Activated naive CD8-positive, alpha-beta T cell treated with anti-CD3 and anti-CD28 coated beads for 36 hours (primary cell): ENCODE measurements around the gene USP12. TPM values are rescaled to one million over a fixed set of nuclear protein-coding genes. Genes with fewer than 3 reads are reported as not detected.
"Not testable (repeated sequence)": the region's sequence is repeated elsewhere in the genome, so short reads cannot be mapped to it uniquely, and the experiment has no call there.

Source experiments
- DNase-seq: peaks from one replicate; pipeline ENCODE4 v3.0.0; 2021
- H3K27ac Mint-ChIP-seq: one replicate; pipeline ENCODE4 v1.8.0; 2022; ENCODE audit warnings: mild to moderate bottlenecking, moderate library complexity, mixed read lengths
- H3K27me3 Mint-ChIP-seq: one replicate; pipeline ENCODE4 v1.8.0; 2022; ENCODE audit warnings: mild to moderate bottlenecking, mixed read lengths
- H3K36me3 Mint-ChIP-seq: one replicate; pipeline ENCODE4 v1.8.0; 2021; ENCODE audit warnings: mild to moderate bottlenecking, mixed read lengths
- H3K4me1 Mint-ChIP-seq: one replicate; pipeline ENCODE4 v1.8.0; 2021; ENCODE audit warnings: mixed read lengths
- H3K4me3 Mint-ChIP-seq: one replicate; pipeline ENCODE4 v1.8.0; 2022; ENCODE audit warnings: mild to moderate bottlenecking, moderate library complexity, mixed read lengths
- H3K9me3 Mint-ChIP-seq: one replicate; pipeline ENCODE4 v1.8.0; 2022; ENCODE audit warnings: mixed read lengths
- total RNA-seq, 2 experiments: library from RNA; stranded (reverse); gene quantifications; one replicate each; pipeline ENCODE4 v1.2.3, GENCODE V29; 2021

Gene USP12
- total RNA-seq, 2 experiments from 2014 or later: 48.4 to 48.9 TPM

- Mint-ChIP-seq H3K36me3 (no peaks in the 10 kb centered on the region), H3K9me3 (peaks cover 3% of the 10 kb centered on the region), H3K27me3 (peaks cover 4% of the 10 kb centered on the region), H3K4me3 (no peak overlapping the region), H3K4me1 (peaks cover 7% of the 10 kb centered on the region), H3K27ac (no peak overlapping the region)
- no peak for DNase-seq
Observed at GRCh38 chr13:27194209-27194608, 22.6 kb upstream of the USP12 start.

- no peak for DNase-seq
- Mint-ChIP-seq H3K4me3 (no peak overlapping the region), H3K36me3 (no peaks in the 10 kb centered on the region), H3K9me3 (peaks cover 3% of the 10 kb centered on the region), H3K27ac (no peak overlapping the region), H3K27me3 (peaks cover 4% of the 10 kb centered on the region), H3K4me1 (peaks cover 7% of the 10 kb centered on the region)
Observed at GRCh38 chr13:27193496-27193895, 21.9 kb upstream of the USP12 start.

GRCh38 chr13:27192973-27193372, 21.4 kb upstream of the USP12 start:
- DNase-seq: no peak
- Mint-ChIP-seq H3K27ac (no peak overlapping the region), H3K27me3 (peaks cover 4% of the 10 kb centered on the region), H3K4me1 (peaks cover 7% of the 10 kb centered on the region), H3K36me3 (no peaks in the 10 kb centered on the region), H3K4me3 (no peak overlapping the region), H3K9me3 (peaks cover 3% of the 10 kb centered on the region)

- not testable (repeated sequence) for H3K36me3 Mint-ChIP-seq, H3K27me3 Mint-ChIP-seq, H3K27ac Mint-ChIP-seq, H3K4me3 Mint-ChIP-seq, DNase-seq, H3K9me3 Mint-ChIP-seq, H3K4me1 Mint-ChIP-seq
Observed at GRCh38 chr13:27192367-27192766, 20.8 kb upstream of the USP12 start.

- no peak overlapping the region for H3K4me3 Mint-ChIP-seq
- no peak for DNase-seq
- no peak overlapping the region for H3K27ac Mint-ChIP-seq
- no peaks in the 10 kb centered on the region for H3K9me3 Mint-ChIP-seq
- H3K27me3 Mint-ChIP-seq: peaks cover 4% of the 10 kb centered on the region
- H3K36me3 Mint-ChIP-seq: no peaks in the 10 kb centered on the region
- no peaks in the 10 kb centered on the region for H3K4me1 Mint-ChIP-seq
Observed at GRCh38 chr13:27189192-27189591, 17.6 kb upstream of the USP12 start.

GRCh38 chr13:27188239-27188638, 16.6 kb upstream of the USP12 start:
- Mint-ChIP-seq H3K4me3 (no peak overlapping the region), H3K9me3 (no peaks in the 10 kb centered on the region), H3K27ac (no peak overlapping the region), H3K36me3 (no peaks in the 10 kb centered on the region), H3K27me3 (peaks cover 4% of the 10 kb centered on the region), H3K4me1 (no peaks in the 10 kb centered on the region)
- no peak for DNase-seq

GRCh38 chr13:27186295-27186694, 14.7 kb upstream of the USP12 start:
- Mint-ChIP-seq H3K27ac (no peak overlapping the region), H3K4me3 (no peak overlapping the region), H3K9me3 (no peaks in the 10 kb centered on the region), H3K4me1 (no peaks in the 10 kb centered on the region), H3K27me3 (peaks cover 4% of the 10 kb centered on the region), H3K36me3 (no peaks in the 10 kb centered on the region)
- DNase-seq: no peak

- Mint-ChIP-seq H3K27me3 (no peaks in the 10 kb centered on the region), H3K9me3 (no peaks in the 10 kb centered on the region), H3K4me3 (no peak overlapping the region), H3K36me3 (no peaks in the 10 kb centered on the region), H3K27ac (no peak overlapping the region), H3K4me1 (no peaks in the 10 kb centered on the region)
- no peak for DNase-seq
Observed at GRCh38 chr13:27183561-27184147, 12.0 kb upstream of the USP12 start.

GRCh38 chr13:27182844-27183497, 11.4 kb upstream of the USP12 start:
- no peak overlapping the region for H3K27ac Mint-ChIP-seq
- H3K9me3 Mint-ChIP-seq: no peaks in the 10 kb centered on the region
- H3K4me1 Mint-ChIP-seq: no peaks in the 10 kb centered on the region
- no peaks in the 10 kb centered on the region for H3K27me3 Mint-ChIP-seq
- no peak for DNase-seq
- no peak overlapping the region for H3K4me3 Mint-ChIP-seq
- no peaks in the 10 kb centered on the region for H3K36me3 Mint-ChIP-seq

- no peaks in the 10 kb centered on the region for H3K27me3 Mint-ChIP-seq
- no peaks in the 10 kb centered on the region for H3K36me3 Mint-ChIP-seq
- H3K9me3 Mint-ChIP-seq: no peaks in the 10 kb centered on the region
Observed at GRCh38 chr13:27182054-27182453, 10.4 kb upstream of the USP12 start.

GRCh38 chr13:27177852-27178251, 6.2 kb upstream of the USP12 start:
- no peak overlapping the region for H3K27ac Mint-ChIP-seq
- no peak for DNase-seq
- peaks cover 13% of the 10 kb centered on the region for H3K4me1 Mint-ChIP-seq
- no peak overlapping the region for H3K4me3 Mint-ChIP-seq
- no peaks in the 10 kb centered on the region for H3K36me3 Mint-ChIP-seq
- H3K27me3 Mint-ChIP-seq: no peaks in the 10 kb centered on the region
- no peaks in the 10 kb centered on the region for H3K9me3 Mint-ChIP-seq

More at GRCh38 chr13:27182054-27182453, 10.4 kb upstream of the USP12 start:
- H3K27ac Mint-ChIP-seq: no peak overlapping the region
- H3K4me3 Mint-ChIP-seq: no peak overlapping the region
- peaks cover under 1% of the 10 kb centered on the region for H3K4me1 Mint-ChIP-seq
- DNase-seq: no peak

GRCh38 chr13:27176470-27177410, 5.1 kb upstream of the USP12 start:
- no peaks in the 10 kb centered on the region for H3K9me3 Mint-ChIP-seq
- H3K4me1 Mint-ChIP-seq: peaks cover 20% of the 10 kb centered on the region
- H3K27me3 Mint-ChIP-seq: no peaks in the 10 kb centered on the region
- no peak overlapping the region for H3K27ac Mint-ChIP-seq
- no peak for DNase-seq
- H3K36me3 Mint-ChIP-seq: no peaks in the 10 kb centered on the region
- no peak overlapping the region for H3K4me3 Mint-ChIP-seq

- Mint-ChIP-seq H3K27me3 (no peaks in the 10 kb centered on the region), H3K4me1 (peaks cover 26% of the 10 kb centered on the region), H3K27ac (no peak overlapping the region), H3K9me3 (no peaks in the 10 kb centered on the region), H3K4me3 (no peak overlapping the region), H3K36me3 (peaks cover 3% of the 10 kb centered on the region)
- DNase-seq: no peak
Observed at GRCh38 chr13:27174766-27175455, 3.3 kb upstream of the USP12 start.

- Mint-ChIP-seq H3K36me3 (peaks cover 3% of the 10 kb centered on the region), H3K9me3 (no peaks in the 10 kb centered on the region), H3K27me3 (no peaks in the 10 kb centered on the region), H3K4me1 (peaks cover 48% of the 10 kb centered on the region), H3K27ac (peak overlapping the region; percentile 83), H3K4me3 (peak overlapping the region; percentile 84)
- DNase-seq: no peak
Observed at GRCh38 chr13:27172495-27172842, 858 bp upstream of the USP12 start.
